Spleen (tissue), 7 donors: ENCODE data around the gene ZNF256.

Experiments used
- POLR2A ChIP-seq, 3 donors: fragments of 450-650 bp; IDR thresholded peaks; one replicate each; pipeline ENCODE4 v1.5.1; 2017; ENCODE audit warnings: antibody characterized with exemption in 3 of 3, mild to moderate bottlenecking in 1 of 3
- POLR2AphosphoS5 ChIP-seq, 3 donors: sonication (generic); formaldehyde crosslinking; IDR thresholded peaks; one replicate each; pipeline ENCODE4 v1.5.1; 2017; ENCODE audit warnings: antibody characterized with exemption in 3 of 3
- TF ChIP-seq, protein P1 (sequence below), 11 experiments: fragments of 200-600 bp in 7 of 11; fragments of 450-650 bp in 4 of 11; sonication (generic) in 4 of 11; IDR thresholded peaks in 8 of 11; conservative IDR thresholded peaks in 3 of 11; 1 replicate in 7 of 11; 2 replicates in 4 of 11; pipeline versions ENCODE4 v1.4.0 to v1.8.0; 2016 to 2021; ENCODE audit warnings: antibody characterized with exemption in 11 of 11, inconsistent platforms in 4 of 11, mild to moderate bottlenecking in 1 of 11
- donor health status: DM: no; HTN: no; CAD: no; lungs with moderate emphysema.
- donor health status: DM: no; HTN: no; CAD: no.
- donor health status: DM: no; HTN: no; CAD: no.

DNA sequence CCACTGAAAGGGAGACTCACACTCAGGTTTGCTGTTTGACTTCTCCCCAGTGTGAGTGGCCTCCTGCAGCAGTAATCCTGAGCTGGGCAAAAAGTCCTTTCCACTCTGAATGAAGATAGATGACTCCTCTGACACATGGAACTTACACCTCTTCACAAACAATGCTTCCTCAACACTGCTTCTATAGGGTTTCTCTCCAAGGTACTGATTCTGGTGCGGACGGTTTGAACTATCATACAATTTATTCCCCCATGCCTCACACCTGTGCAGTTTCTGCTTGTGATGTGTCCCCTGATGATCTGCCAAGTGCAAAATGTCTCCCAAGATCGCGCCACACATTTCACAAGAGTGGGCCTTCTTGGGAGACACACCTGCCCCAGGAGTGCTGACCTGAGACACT, 19.9 kb downstream of the ZNF256 start:
- TF ChIP-seq, protein P1, sequence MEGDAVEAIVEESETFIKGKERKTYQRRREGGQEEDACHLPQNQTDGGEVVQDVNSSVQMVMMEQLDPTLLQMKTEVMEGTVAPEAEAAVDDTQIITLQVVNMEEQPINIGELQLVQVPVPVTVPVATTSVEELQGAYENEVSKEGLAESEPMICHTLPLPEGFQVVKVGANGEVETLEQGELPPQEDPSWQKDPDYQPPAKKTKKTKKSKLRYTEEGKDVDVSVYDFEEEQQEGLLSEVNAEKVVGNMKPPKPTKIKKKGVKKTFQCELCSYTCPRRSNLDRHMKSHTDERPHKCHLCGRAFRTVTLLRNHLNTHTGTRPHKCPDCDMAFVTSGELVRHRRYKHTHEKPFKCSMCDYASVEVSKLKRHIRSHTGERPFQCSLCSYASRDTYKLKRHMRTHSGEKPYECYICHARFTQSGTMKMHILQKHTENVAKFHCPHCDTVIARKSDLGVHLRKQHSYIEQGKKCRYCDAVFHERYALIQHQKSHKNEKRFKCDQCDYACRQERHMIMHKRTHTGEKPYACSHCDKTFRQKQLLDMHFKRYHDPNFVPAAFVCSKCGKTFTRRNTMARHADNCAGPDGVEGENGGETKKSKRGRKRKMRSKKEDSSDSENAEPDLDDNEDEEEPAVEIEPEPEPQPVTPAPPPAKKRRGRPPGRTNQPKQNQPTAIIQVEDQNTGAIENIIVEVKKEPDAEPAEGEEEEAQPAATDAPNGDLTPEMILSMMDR (IDR thresholded peaks at IDR 0.05 in 8 of 11, conservative IDR thresholded peaks at IDR 0.05 in 3 of 11): no peak
- TF ChIP-seq POLR2A (IDR thresholded peaks at IDR 0.05) (no peak), POLR2AphosphoS5 (IDR thresholded peaks at IDR 0.05) (no peak)
